Measurements from ENCODE around the gene PROB1. TPM values are rescaled to one million over a fixed set of nuclear protein-coding genes. Genes with fewer than 3 reads are reported as not detected.
"Not testable (repeated sequence)": the region's sequence is repeated elsewhere in the genome, so short reads cannot be mapped to it uniquely, and the experiment has no call there.

The PROB1 gene
- total RNA-seq, 1 experiment from 2014 or later: 0.82 TPM

DNA sequence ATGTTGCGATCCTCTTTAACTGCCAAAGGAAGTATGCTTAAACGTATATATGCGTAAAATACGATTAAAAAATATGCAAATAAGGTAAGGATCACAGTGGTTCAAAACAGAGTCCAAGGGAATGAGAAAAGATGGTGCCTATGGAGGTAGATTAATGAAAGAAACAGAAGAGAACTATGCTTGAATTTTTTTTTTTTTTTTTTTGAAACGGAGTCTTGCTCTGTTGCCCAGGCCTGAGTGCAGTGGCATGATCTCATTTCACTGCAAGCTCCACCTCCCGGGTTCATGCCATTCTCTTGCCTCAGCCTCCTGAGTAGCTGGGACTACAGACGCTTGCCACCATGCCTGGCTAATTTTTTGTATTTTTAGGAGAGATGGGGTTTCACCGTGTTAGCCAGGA lies 49.5 kb downstream of the PROB1 start:
- POLR2A ChIA-PET (ENCODE audit: low non-redundant PET); CTCF ChIA-PET: not testable (repeated sequence)

DNA sequence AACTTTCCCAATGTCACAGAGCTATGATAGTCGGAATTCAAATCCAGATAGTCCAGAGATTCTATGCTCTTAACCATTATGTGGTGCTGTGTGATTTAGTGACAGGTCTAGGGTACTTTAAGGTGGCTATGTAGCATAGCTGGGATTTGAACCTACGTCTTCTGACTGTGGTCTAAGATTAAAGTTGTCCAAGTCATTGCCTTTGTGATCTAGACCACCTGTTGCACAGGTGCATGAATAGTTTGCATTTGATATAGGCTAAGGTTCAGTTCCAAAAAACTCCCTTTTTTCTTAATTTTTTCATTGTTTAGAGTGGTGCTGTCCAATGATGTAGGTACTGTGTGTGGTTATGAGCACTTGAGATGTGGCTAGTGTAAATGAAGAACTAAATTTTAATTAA lies 50.7 kb downstream of the PROB1 start:
- POLR2A ChIA-PET (ENCODE audit: low non-redundant PET): interaction anchor here (0.5 kb wide), 1 partner anchor 1300 kb away, joined by 8 read pairs; no protein-coding TSS in a partner anchor
- CTCF ChIA-PET: no interaction called here

More for the DNA sequence above, 49.5 kb downstream of the PROB1 start:
- DNase-seq (ENCODE audit: low spot score); H3K27ac ChIP-seq (ENCODE audit: low read depth, low read length, poor library complexity, severe bottlenecking); H3K27me3 ChIP-seq (replicated peaks; ENCODE audit: insufficient read depth, low read depth, low read length, poor library complexity); H3K36me3 ChIP-seq (ENCODE audit: insufficient read depth, low read length, poor library complexity, severe bottlenecking); H3K4me3 ChIP-seq (ENCODE audit: low read depth, low read length, poor library complexity, severe bottlenecking); BruUV-seq (replicated peaks); intact Hi-C loops (cut with micrococcal nuclease; ENCODE audit: unreplicated experiment); H3K9me3 ChIP-seq (ENCODE audit: low read depth, low read length, poor library complexity, severe bottlenecking): not testable (repeated sequence)
- peaks cover 12% of the 10 kb centered on the region for H3K4me1 ChIP-seq (ENCODE audit: insufficient read depth, low read length, poor library complexity, severe bottlenecking)

DNA sequence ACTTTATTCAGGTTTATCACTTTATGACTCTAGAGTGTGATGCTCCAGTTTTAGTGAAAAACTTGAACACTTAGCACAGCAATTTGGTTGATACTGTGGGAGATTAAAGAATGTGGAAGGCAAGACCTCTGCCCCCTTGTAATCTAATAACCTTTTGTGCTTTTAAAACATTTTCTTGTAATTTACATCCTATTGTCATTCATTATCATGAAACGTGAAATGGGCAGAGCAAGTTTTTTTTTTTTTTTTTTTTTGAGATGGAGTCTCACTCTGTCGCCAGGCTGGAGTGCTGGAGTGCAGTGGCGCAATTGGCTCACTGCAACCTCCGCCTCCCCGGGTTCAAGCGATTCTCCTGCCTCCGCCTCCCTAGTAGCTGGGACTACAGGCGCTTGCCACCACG lies 51.4 kb downstream of the PROB1 start:
- peaks cover 12% of the 10 kb centered on the region for H3K4me1 ChIP-seq (ENCODE audit: insufficient read depth, low read length, poor library complexity, severe bottlenecking)
- BruUV-seq (replicated peaks): TSS peak; percentile 31
- peak overlapping the region; percentile 99 for H3K27ac ChIP-seq (ENCODE audit: low read depth, low read length, poor library complexity, severe bottlenecking)
- intact Hi-C loops (cut with micrococcal nuclease; ENCODE audit: unreplicated experiment): no loop called here
- H3K4me3 ChIP-seq (ENCODE audit: low read depth, low read length, poor library complexity, severe bottlenecking): peak overlapping the region; percentile 74
- H3K9me3 ChIP-seq (ENCODE audit: low read depth, low read length, poor library complexity, severe bottlenecking): no peaks in the 10 kb centered on the region
- POLR2A ChIA-PET (ENCODE audit: low non-redundant PET): interaction anchor here (0.5 kb wide), 1 partner anchor 1299 kb away, joined by 8 read pairs; no protein-coding TSS in a partner anchor
- H3K27me3 ChIP-seq (replicated peaks; ENCODE audit: insufficient read depth, low read depth, low read length, poor library complexity): no peaks in the 10 kb centered on the region
- TF ChIP-seq, protein P1, sequence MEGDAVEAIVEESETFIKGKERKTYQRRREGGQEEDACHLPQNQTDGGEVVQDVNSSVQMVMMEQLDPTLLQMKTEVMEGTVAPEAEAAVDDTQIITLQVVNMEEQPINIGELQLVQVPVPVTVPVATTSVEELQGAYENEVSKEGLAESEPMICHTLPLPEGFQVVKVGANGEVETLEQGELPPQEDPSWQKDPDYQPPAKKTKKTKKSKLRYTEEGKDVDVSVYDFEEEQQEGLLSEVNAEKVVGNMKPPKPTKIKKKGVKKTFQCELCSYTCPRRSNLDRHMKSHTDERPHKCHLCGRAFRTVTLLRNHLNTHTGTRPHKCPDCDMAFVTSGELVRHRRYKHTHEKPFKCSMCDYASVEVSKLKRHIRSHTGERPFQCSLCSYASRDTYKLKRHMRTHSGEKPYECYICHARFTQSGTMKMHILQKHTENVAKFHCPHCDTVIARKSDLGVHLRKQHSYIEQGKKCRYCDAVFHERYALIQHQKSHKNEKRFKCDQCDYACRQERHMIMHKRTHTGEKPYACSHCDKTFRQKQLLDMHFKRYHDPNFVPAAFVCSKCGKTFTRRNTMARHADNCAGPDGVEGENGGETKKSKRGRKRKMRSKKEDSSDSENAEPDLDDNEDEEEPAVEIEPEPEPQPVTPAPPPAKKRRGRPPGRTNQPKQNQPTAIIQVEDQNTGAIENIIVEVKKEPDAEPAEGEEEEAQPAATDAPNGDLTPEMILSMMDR (conservative IDR thresholded peaks at IDR 0.05; ENCODE audit: low read depth, low read length): no peak
- TF ChIP-seq EZH2 (IDR thresholded peaks at IDR 0.05; ENCODE audit: borderline replicate concordance, low read depth, low read length, poor library complexity, severe bottlenecking): no peak
- no peak for DNase-seq (ENCODE audit: low spot score)
- CTCF ChIA-PET: no interaction called here
- H3K36me3 ChIP-seq (ENCODE audit: insufficient read depth, low read length, poor library complexity, severe bottlenecking): peaks cover 4% of the 10 kb centered on the region

More for the DNA sequence above, 50.7 kb downstream of the PROB1 start:
- Histone ChIP-seq H3K27ac (ENCODE audit: low read depth, low read length, poor library complexity, severe bottlenecking) (no peak overlapping the region), H3K4me3 (ENCODE audit: low read depth, low read length, poor library complexity, severe bottlenecking) (no peak overlapping the region), H3K9me3 (ENCODE audit: low read depth, low read length, poor library complexity, severe bottlenecking) (no peaks in the 10 kb centered on the region), H3K4me1 (ENCODE audit: insufficient read depth, low read length, poor library complexity, severe bottlenecking) (peaks cover 12% of the 10 kb centered on the region), H3K27me3 (replicated peaks; ENCODE audit: insufficient read depth, low read depth, low read length, poor library complexity) (no peaks in the 10 kb centered on the region), H3K36me3 (ENCODE audit: insufficient read depth, low read length, poor library complexity, severe bottlenecking) (peaks cover 4% of the 10 kb centered on the region)
- TF ChIP-seq, protein P1 (conservative IDR thresholded peaks at IDR 0.05; ENCODE audit: low read depth, low read length): no peak
- TF ChIP-seq EZH2 (IDR thresholded peaks at IDR 0.05; ENCODE audit: borderline replicate concordance, low read depth, low read length, poor library complexity, severe bottlenecking): no peak
- intact Hi-C loops (cut with micrococcal nuclease; ENCODE audit: unreplicated experiment): no loop called here
- DNase-seq (ENCODE audit: low spot score): no peak
- no TSS peak for BruUV-seq (replicated peaks)

DNA sequence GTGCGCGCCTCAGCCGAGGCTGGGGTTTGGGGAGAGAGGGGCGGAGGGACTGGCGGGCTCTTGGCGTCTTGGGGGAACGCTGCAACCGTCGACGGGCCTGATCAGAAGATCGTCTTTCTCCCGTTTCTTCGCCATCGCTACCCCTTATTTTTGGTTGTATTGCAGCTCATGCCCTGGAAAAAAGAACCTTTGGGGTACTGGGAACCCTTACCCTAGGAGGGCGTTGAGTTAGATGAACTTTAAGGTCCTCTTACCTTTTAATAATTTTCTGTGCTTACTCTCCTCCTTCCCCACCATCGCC lies 52.5 kb downstream of the PROB1 start:
- peaks cover 4% of the 10 kb centered on the region for H3K36me3 ChIP-seq (ENCODE audit: insufficient read depth, low read length, poor library complexity, severe bottlenecking)
- no peaks in the 10 kb centered on the region for H3K9me3 ChIP-seq (ENCODE audit: low read depth, low read length, poor library complexity, severe bottlenecking)
- ChIA-PET POLR2A (ENCODE audit: low non-redundant PET) (interaction anchor here (0.6 to 1.2 kb wide), 7 partner anchors 11 to 1612 kb away, joined by 3 to 22 read pairs (median 3); partner anchors contain the start of genes KIF20A, MATR3 and SPATA24), CTCF (interaction anchor here (0.6 kb wide), 2 partner anchors 367 to 892 kb away, joined by 3 to 4 read pairs; no protein-coding TSS in a partner anchor)
- H3K27ac ChIP-seq (ENCODE audit: low read depth, low read length, poor library complexity, severe bottlenecking): peak overlapping the region; percentile 99
- no TSS peak for BruUV-seq (replicated peaks)
- TF ChIP-seq EZH2 (IDR thresholded peaks at IDR 0.05; ENCODE audit: borderline replicate concordance, low read depth, low read length, poor library complexity, severe bottlenecking): no peak
- no peaks in the 10 kb centered on the region for H3K27me3 ChIP-seq (replicated peaks; ENCODE audit: insufficient read depth, low read depth, low read length, poor library complexity)
- peaks cover 12% of the 10 kb centered on the region for H3K4me1 ChIP-seq (ENCODE audit: insufficient read depth, low read length, poor library complexity, severe bottlenecking)
- peak overlapping the region; percentile 74 for H3K4me3 ChIP-seq (ENCODE audit: low read depth, low read length, poor library complexity, severe bottlenecking)
- no peak for DNase-seq (ENCODE audit: low spot score)
- intact Hi-C loops (cut with micrococcal nuclease; ENCODE audit: unreplicated experiment): no loop called here
